SU-DHL-6 (cell line): Measurements from ENCODE around the gene TSPAN33.

Experiments used
- EZH2phosphoT487 ChIP-seq: fragments of 200-600 bp; sonication (generic), shearing (Covaris generic); conservative IDR thresholded peaks from 2 replicates; pipeline ENCODE4 v1.6.1; 2018; ENCODE audit warnings: mild to moderate bottlenecking, antibody characterized with exemption, low read length, moderate library complexity, mixed read lengths
- TF ChIP-seq, protein P1 (sequence below): fragments of 200-600 bp; sonication (generic); IDR thresholded peaks from one replicate; pipeline ENCODE4 v1.5.1; 2017; ENCODE audit warnings: antibody characterized with exemption, mild to moderate bottlenecking, low read length, moderate library complexity; ENCODE audit not compliant: insufficient read depth, poor library complexity, severe bottlenecking

DNA sequence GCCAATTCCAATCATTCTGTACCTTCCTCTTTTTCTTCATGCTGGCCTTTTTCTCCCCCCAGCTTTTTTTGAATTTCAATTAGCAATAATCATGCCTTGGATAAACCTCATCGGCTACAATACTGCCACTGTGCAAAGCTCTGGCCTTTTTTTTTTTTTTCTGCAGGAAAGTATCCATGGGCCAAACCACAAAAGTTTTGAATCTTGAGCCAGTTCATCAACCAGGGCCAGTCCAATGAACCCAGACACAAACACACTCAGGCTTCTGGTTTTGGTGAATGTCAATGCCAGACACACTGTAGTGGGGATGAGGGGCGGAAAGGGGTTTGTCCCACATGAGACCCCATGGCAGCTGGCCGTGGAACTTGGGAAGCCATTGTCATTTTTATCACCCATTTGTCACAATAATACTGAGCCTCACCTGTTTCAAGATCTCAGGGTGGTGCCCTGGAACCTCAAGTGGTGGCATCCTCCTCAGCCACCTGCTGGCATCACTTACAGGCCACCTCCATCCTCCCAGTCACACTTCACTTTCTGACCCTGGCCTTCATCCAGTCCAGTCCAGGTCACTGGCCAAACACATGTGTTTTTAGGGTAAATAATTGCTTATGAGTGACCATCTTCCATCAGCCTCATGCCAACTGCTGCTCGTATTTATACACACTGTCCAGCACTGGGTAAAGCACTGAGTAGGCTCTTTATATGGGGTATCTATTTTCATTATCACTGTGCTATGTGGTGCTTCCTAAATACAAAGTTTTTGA, 40.8 kb upstream of the TSPAN33 start:
- TF ChIP-seq, protein P1, sequence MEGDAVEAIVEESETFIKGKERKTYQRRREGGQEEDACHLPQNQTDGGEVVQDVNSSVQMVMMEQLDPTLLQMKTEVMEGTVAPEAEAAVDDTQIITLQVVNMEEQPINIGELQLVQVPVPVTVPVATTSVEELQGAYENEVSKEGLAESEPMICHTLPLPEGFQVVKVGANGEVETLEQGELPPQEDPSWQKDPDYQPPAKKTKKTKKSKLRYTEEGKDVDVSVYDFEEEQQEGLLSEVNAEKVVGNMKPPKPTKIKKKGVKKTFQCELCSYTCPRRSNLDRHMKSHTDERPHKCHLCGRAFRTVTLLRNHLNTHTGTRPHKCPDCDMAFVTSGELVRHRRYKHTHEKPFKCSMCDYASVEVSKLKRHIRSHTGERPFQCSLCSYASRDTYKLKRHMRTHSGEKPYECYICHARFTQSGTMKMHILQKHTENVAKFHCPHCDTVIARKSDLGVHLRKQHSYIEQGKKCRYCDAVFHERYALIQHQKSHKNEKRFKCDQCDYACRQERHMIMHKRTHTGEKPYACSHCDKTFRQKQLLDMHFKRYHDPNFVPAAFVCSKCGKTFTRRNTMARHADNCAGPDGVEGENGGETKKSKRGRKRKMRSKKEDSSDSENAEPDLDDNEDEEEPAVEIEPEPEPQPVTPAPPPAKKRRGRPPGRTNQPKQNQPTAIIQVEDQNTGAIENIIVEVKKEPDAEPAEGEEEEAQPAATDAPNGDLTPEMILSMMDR: no peak
- TF ChIP-seq EZH2phosphoT487: no peak
